HEK293T (cell line): ENCODE measurements around the gene LIAS.
"Not testable (repeated sequence)": the region's sequence is repeated elsewhere in the genome, so short reads cannot be mapped to it uniquely, and the experiment has no call there.

Experiments
- BHLHE40 ChIP-seq: fragments of 450-650 bp; IDR thresholded peaks from 2 replicates; pipeline ENCODE4 v1.6.1; 2016; ENCODE audit warnings: mild to moderate bottlenecking, moderate library complexity, borderline replicate concordance
- CTBP1 ChIP-seq: fragments of 450-650 bp; IDR thresholded peaks from 2 replicates; pipeline ENCODE4 v1.6.1; 2016; ENCODE audit warnings: borderline replicate concordance
- FOXA1 ChIP-seq: fragments of 450-650 bp; IDR thresholded peaks from 2 replicates; pipeline ENCODE4 v1.6.1; 2016; ENCODE audit warnings: mild to moderate bottlenecking
- FOXK2 ChIP-seq: fragments of 450-650 bp; IDR thresholded peaks from 2 replicates; pipeline ENCODE4 v1.6.1; 2016; ENCODE audit warnings: mild to moderate bottlenecking
- FOXM1 ChIP-seq: fragments of 450-650 bp; IDR thresholded peaks from 2 replicates; pipeline ENCODE4 v1.6.1; 2017; ENCODE audit warnings: mild to moderate bottlenecking, borderline replicate concordance
- L3MBTL2 ChIP-seq: fragments of 450-650 bp; conservative IDR thresholded peaks from 2 replicates; pipeline ENCODE4 v1.6.1; 2016; ENCODE audit warnings: mild to moderate bottlenecking
- SP1 ChIP-seq: fragments of 450-650 bp; IDR thresholded peaks from 2 replicates; pipeline ENCODE4 v1.6.1; 2017
- SUZ12 ChIP-seq: fragments of 450-650 bp; IDR thresholded peaks from 2 replicates; pipeline ENCODE4 v1.6.1; 2016; ENCODE audit warnings: mild to moderate bottlenecking
- ZNF384 ChIP-seq: fragments of 450-650 bp; IDR thresholded peaks from 2 replicates; pipeline ENCODE4 v1.6.1; 2016

DNA sequence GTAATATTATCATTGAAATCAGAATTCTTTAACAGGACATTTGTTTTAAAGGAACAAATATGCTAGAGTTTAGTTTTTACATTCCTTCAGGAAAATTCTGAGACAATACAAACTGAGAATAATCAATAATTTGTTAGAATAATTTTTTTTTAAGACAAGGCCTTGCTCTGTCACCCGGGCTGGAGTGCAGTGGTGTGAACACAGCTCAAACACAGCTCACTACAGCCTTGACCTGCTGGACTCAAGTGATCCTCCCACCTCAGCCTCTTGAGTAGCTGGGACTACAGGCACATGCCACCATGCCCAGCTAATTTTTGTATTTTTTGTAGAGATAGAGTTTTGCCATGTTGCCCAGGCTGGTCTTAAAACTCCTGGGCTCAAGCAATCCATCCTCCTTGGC lies 33.6 kb upstream of the LIAS start:
- TF ChIP-seq SP1, SUZ12, FOXM1, FOXK2, CTBP1, L3MBTL2, ZNF384, FOXA1, BHLHE40: not testable (repeated sequence)
